ENCODE results near the gene VMP1. TPM values are rescaled to one million over a fixed set of nuclear protein-coding genes. Genes with fewer than 3 reads are reported as not detected.

VMP1 gene
- total and polyA plus RNA-seq, 2 of the 13 experiments (the other 11 are each of a cell fraction or from before 2014, with no cell fraction given) = 186 to 271 TPM

GRCh38 chr17:59786536-59787319 lies 79.3 kb downstream of the VMP1 start (continued):
- TF ChIP-seq ZNF138 (CRISPR knock-in tag; IDR thresholded peaks at IDR 0.05; ENCODE audit: low read depth) (peak; percentile 78; the same call in 1 of the 2 replicates), PATZ1 (CRISPR knock-in tag; IDR thresholded peaks at IDR 0.05) (peak; percentile 93), BRD4 (CRISPR knock-in tag; IDR thresholded peaks at IDR 0.05) (peak; percentile 85; the same call in 1 of the 2 replicates), EEA1 (CRISPR knock-in tag; IDR thresholded peaks at IDR 0.05; ENCODE audit: borderline replicate concordance) (no peak), ARHGAP35 (CRISPR knock-in tag; IDR thresholded peaks at IDR 0.05; ENCODE audit: borderline replicate concordance) (no peak), ZBTB1 (CRISPR knock-in tag; IDR thresholded peaks at IDR 0.05; ENCODE audit: borderline replicate concordance) (no peak; the same call in 1 of the 2 replicates), ZNF549 (CRISPR knock-in tag; IDR thresholded peaks at IDR 0.05) (no peak; the same call in 1 of the 2 replicates), FOSL2 (CRISPR knock-in tag; IDR thresholded peaks at IDR 0.05) (peak; percentile 100), REPIN1 (CRISPR knock-in tag; IDR thresholded peaks at IDR 0.05; ENCODE audit: borderline replicate concordance, low read depth) (peak; percentile 97), ZBTB3 (CRISPR knock-in tag; IDR thresholded peaks at IDR 0.05; ENCODE audit: borderline replicate concordance, low read depth) (peak; percentile 93; the same call in 1 of the 2 replicates), PHF5A (CRISPR knock-in tag; IDR thresholded peaks at IDR 0.05; ENCODE audit: low read depth, unreplicated experiment) (peak; percentile 99), RORA (CRISPR knock-in tag; IDR thresholded peaks at IDR 0.05) (no peak), DNMT1 (CRISPR knock-in tag; IDR thresholded peaks at IDR 0.05) (no peak), ZNF432 (CRISPR knock-in tag; IDR thresholded peaks at IDR 0.05; ENCODE audit: borderline replicate concordance) (no peak), ZNF280D (CRISPR knock-in tag; IDR thresholded peaks at IDR 0.05) (peak; percentile 84; the same call in 1 of the 2 replicates), ZGPAT (CRISPR knock-in tag; IDR thresholded peaks at IDR 0.05) (peak; percentile 100), TFE3 (CRISPR knock-in tag; IDR thresholded peaks at IDR 0.05) (peak; percentile 100), KLF6 (CRISPR knock-in tag; IDR thresholded peaks at IDR 0.05) (peak; percentile 99), GATA4 (IDR thresholded peaks at IDR 0.05; ENCODE audit: borderline replicate concordance, low read depth) (peak; percentile 89), DBP (CRISPR knock-in tag; IDR thresholded peaks at IDR 0.05; ENCODE audit: not compliant biosample characterization) (peak; percentile 27)
